ENCODE data around the gene TBL1X. TPM values are rescaled to one million over a fixed set of nuclear protein-coding genes. Genes with fewer than 3 reads are reported as not detected.

TBL1X gene
- total RNA-seq, 1 experiment from 2014 or later, result 31.9 TPM

DNA sequence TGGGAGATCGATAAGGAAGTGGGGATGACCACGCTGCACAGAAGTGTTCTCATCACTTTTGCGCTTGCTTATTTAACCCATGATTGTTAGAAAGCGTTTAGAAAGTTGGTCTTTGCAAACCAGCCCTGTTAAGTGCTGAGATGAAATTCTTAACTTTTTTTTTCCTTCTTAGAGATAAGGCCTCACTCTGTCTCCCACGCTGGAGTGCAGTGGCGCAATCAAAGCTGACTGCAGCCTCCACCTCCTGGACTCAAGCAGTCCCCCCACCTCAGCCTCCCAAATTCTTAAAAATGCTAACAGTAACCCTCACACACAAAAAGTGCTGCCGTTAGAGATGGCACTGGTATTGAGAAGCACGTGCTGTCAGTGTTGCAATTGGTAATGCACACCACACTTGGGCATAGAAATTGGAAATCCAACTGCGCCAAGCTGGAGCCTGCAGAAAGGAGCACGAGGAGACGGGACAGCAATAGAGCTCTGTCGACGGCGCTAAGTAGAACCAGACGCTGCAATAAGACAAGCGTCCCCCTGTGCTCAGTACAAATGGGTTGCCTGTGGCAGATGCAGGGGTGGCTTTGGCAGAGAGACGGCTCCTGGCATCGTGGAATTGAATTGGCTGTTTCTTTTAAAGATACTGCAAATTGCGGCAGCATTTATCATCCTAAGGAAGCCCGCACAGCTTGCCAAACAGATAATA is 113.4 kb downstream of the TBL1X start:
- ATAC-seq (no peak), DNase-seq (no peak)
- BruUV-seq (replicated peaks), result no TSS peak
- Histone ChIP-seq H3K79me2 (ENCODE audit: low read length) (peaks cover 38% of the 10 kb centered on the region), H3K9me3 (ENCODE audit: low read length) (no peaks in the 10 kb centered on the region), H3K27ac (ENCODE audit: low read length) (no peak overlapping the region), H3K4me1 (ENCODE audit: insufficient read depth, low read length) (no peaks in the 10 kb centered on the region), H3K9me2 (replicated peaks; ENCODE audit: low read length) (no peaks in the 10 kb centered on the region), H4K20me1 (ENCODE audit: low read length) (no peaks in the 10 kb centered on the region; the same call in 1 of the 2 replicates), H3K36me3 (ENCODE audit: low read depth, low read length) (no peaks in the 10 kb centered on the region), H2AFZ (ENCODE audit: low read length) (no peak overlapping the region), H3K4me2 (ENCODE audit: low read length) (no peak overlapping the region), H3K9ac (ENCODE audit: low read length) (no peak overlapping the region), H3K4me3 (ENCODE audit: low read length) (no peak overlapping the region), H3F3A (ENCODE audit: low read length, unreplicated experiment) (no peaks in the 10 kb centered on the region), H3K27me3 (ENCODE audit: low read length) (no peaks in the 10 kb centered on the region)
- POLR2A ChIA-PET (ENCODE audit: unreplicated experiment), result no interaction called here
- intact Hi-C loops (cut with micrococcal nuclease), result no loop called here
- CTCF ChIA-PET, result no interaction called here
- TF ChIP-seq EZH2 (IDR thresholded peaks at IDR 0.05; ENCODE audit: low read length, unreplicated experiment) (no peak), EZH2phosphoT487 (IDR thresholded peaks at IDR 0.05; ENCODE audit: borderline replicate concordance, low read length) (no peak)
- TF ChIP-seq, protein P1, sequence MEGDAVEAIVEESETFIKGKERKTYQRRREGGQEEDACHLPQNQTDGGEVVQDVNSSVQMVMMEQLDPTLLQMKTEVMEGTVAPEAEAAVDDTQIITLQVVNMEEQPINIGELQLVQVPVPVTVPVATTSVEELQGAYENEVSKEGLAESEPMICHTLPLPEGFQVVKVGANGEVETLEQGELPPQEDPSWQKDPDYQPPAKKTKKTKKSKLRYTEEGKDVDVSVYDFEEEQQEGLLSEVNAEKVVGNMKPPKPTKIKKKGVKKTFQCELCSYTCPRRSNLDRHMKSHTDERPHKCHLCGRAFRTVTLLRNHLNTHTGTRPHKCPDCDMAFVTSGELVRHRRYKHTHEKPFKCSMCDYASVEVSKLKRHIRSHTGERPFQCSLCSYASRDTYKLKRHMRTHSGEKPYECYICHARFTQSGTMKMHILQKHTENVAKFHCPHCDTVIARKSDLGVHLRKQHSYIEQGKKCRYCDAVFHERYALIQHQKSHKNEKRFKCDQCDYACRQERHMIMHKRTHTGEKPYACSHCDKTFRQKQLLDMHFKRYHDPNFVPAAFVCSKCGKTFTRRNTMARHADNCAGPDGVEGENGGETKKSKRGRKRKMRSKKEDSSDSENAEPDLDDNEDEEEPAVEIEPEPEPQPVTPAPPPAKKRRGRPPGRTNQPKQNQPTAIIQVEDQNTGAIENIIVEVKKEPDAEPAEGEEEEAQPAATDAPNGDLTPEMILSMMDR (conservative IDR thresholded peaks at IDR 0.05; ENCODE audit: low read depth, low read length), result no peak

DNA sequence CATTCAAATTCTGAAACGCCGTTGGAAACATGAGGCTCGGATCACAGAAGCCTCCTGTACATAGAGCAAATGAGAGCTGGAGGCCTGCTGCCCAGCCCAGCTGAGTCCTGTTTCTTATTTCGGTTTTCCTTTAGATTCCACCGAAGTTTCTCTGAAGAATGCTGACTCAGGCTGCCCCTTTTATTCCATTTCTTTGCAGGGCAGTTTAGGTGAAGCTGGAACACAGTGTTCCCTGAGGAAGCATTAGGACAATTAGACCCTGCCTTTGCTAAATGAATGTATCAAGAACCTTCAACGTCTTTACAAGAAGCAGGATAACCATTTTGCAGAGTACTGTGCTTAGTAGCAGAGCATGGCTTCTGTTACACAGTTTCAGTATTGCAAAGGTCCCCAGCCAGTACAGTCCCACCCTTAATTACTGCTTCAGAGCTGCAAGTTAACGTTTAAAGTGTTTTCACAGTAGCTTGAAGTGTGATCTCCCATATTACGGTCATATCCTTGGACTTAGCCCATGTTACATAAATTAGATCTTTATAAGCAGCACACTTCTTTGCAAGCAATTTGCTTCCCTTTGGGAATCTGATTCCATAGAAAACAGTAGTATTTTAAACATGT is 117.0 kb downstream of the TBL1X start:
- intact Hi-C loops (cut with micrococcal nuclease), result no loop called here
- peaks cover 37% of the 10 kb centered on the region for H3K79me2 ChIP-seq (ENCODE audit: low read length)

More for the DNA sequence above, 117.0 kb downstream of the TBL1X start:
- no peaks in the 10 kb centered on the region for H3F3A ChIP-seq (ENCODE audit: low read length, unreplicated experiment)
- no peak overlapping the region for H3K27ac ChIP-seq (ENCODE audit: low read length)
- no peaks in the 10 kb centered on the region for H4K20me1 ChIP-seq (ENCODE audit: low read length)
- ChIA-PET CTCF (no interaction called here), POLR2A (ENCODE audit: unreplicated experiment) (no interaction called here)
- H3K36me3 ChIP-seq (ENCODE audit: low read depth, low read length), result no peaks in the 10 kb centered on the region
- no peak overlapping the region for H3K4me2 ChIP-seq (ENCODE audit: low read length)
- DNase-seq (no peak), ATAC-seq (no peak)
- TF ChIP-seq EZH2phosphoT487 (IDR thresholded peaks at IDR 0.05; ENCODE audit: borderline replicate concordance, low read length), result no peak
- TF ChIP-seq, protein P1 (conservative IDR thresholded peaks at IDR 0.05; ENCODE audit: low read depth, low read length), result no peak
- no peak for TF ChIP-seq EZH2 (IDR thresholded peaks at IDR 0.05; ENCODE audit: low read length, unreplicated experiment)
- no peak overlapping the region for H2AFZ ChIP-seq (ENCODE audit: low read length)
- H3K9me3 ChIP-seq (ENCODE audit: low read length), result no peaks in the 10 kb centered on the region
- H3K9me2 ChIP-seq (replicated peaks; ENCODE audit: low read length), result no peaks in the 10 kb centered on the region
- no TSS peak for BruUV-seq (replicated peaks)
- H3K4me1 ChIP-seq (ENCODE audit: insufficient read depth, low read length), result no peaks in the 10 kb centered on the region
- H3K9ac ChIP-seq (ENCODE audit: low read length), result no peak overlapping the region
- H3K27me3 ChIP-seq (ENCODE audit: low read length), result no peaks in the 10 kb centered on the region
- no peak overlapping the region for H3K4me3 ChIP-seq (ENCODE audit: low read length)
